SK-N-SH (cell line): Measurements from ENCODE around the gene VPS16. TPM values are rescaled to one million over a fixed set of nuclear protein-coding genes. Genes with fewer than 3 reads are reported as not detected.

Experiments used
- CTCF ChIA-PET: fragments of 300-600, 350-600 bp; formaldehyde crosslinking; extraction: SDS; loops from one replicate; lab custom pipeline; 2021; lab: Yijun Ruan, JAX
- POLR2A ChIA-PET: fragments of 350-600 bp; sonication (Branson Sonifier 250); formaldehyde crosslinking; extraction: SDS; loops from one replicate; lab custom pipeline; 2020; ENCODE audit warnings: antibody characterized with exemption, inconsistent platforms; lab: Yijun Ruan, JAX
- DNase-seq: peaks from one replicate; pipeline ENCODE4 v3.0.0; 2012
- H2AFZ ChIP-seq: fragments of 200-600 bp; sonication (generic); 2 replicates; pipeline ENCODE4 v1.8.1; 2016; ENCODE audit warnings: antibody characterized with exemption, mild to moderate bottlenecking, low read depth
- H3F3A ChIP-seq: fragments of 200-600 bp; sonication (generic); replicated peaks from 2 replicates; pipeline ENCODE3; 2016; ENCODE audit warnings: antibody characterized with exemption, mild to moderate bottlenecking; ENCODE audit not compliant: insufficient read depth
- H3K27ac ChIP-seq, 2 experiments: fragments of 200-500 bp in 1 of 2; fragments of 200-600 bp in 1 of 2; sonication (Bioruptor generic) in 1 of 2; sonication (generic), shearing (Covaris generic) in 1 of 2; 2 replicates each; pipeline versions ENCODE4 v1.5.1 to v1.6.1; 2014 to 2016; ENCODE audit warnings: low read depth in 2 of 2, inconsistent platforms in 1 of 2, low read length in 1 of 2, mild to moderate bottlenecking in 1 of 2, mixed read lengths in 1 of 2
- H3K27me3 ChIP-seq: fragments of 200-600 bp; sonication (generic), shearing (Covaris generic); 2 replicates; pipeline ENCODE4 v1.6.1; 2016; ENCODE audit warnings: mixed run types; ENCODE audit not compliant: insufficient read depth
- H3K36me3 ChIP-seq, 2 experiments: fragments of 200-500 bp in 1 of 2; fragments of 200-600 bp in 1 of 2; sonication (Bioruptor generic) in 1 of 2; sonication (generic) in 1 of 2; replicated peaks in 1 of 2; 2 replicates each; pipeline versions ENCODE3 to v1.5.1; 2014 to 2016; ENCODE audit warnings: low read length in 1 of 2, mild to moderate bottlenecking in 1 of 2; ENCODE audit not compliant: insufficient read depth in 2 of 2, control insufficient read depth in 1 of 2
- H3K4me1 ChIP-seq, 2 experiments: fragments of 200-500 bp in 1 of 2; fragments of 200-600 bp in 1 of 2; sonication (Bioruptor generic) in 1 of 2; sonication (generic), shearing (Covaris generic) in 1 of 2; 2 replicates each; pipeline versions ENCODE4 v1.5.1 to v1.6.1; 2014 to 2016; ENCODE audit warnings: low read depth in 1 of 2, low read length in 1 of 2, mixed run types in 1 of 2; ENCODE audit not compliant: insufficient read depth in 2 of 2, control insufficient read depth in 1 of 2
- H3K4me2 ChIP-seq: fragments of 200-600 bp; sonication (generic), shearing (Covaris generic); 2 replicates; pipeline ENCODE4 v1.6.1; 2017; ENCODE audit warnings: mixed run types
- H3K4me3 ChIP-seq, 2 experiments: fragments of 200-500 bp in 1 of 2; fragments of 200-600 bp in 1 of 2; sonication (Bioruptor generic) in 1 of 2; sonication (generic), shearing (Covaris generic) in 1 of 2; 2 replicates each; pipeline versions ENCODE4 v1.5.1 to v1.8.1; 2014 to 2016; ENCODE audit warnings: low read depth in 2 of 2, inconsistent platforms in 1 of 2, low read length in 1 of 2, mild to moderate bottlenecking in 1 of 2, mixed read lengths in 1 of 2, moderate library complexity in 1 of 2
- H3K79me2 ChIP-seq: fragments of 200-600 bp; sonication (generic); 2 replicates; pipeline ENCODE4 v1.8.1; 2017; ENCODE audit warnings: mild to moderate bottlenecking; ENCODE audit not compliant: insufficient read depth
- H3K9ac ChIP-seq: fragments of 200-600 bp; sonication (generic); 2 replicates; pipeline ENCODE4 v1.6.1; 2017; ENCODE audit warnings: mixed run types
- H3K9me2 ChIP-seq: fragments of 200-600 bp; sonication (generic); 2 replicates; pipeline ENCODE4 v1.6.1; 2017; ENCODE audit warnings: mixed run types
- H3K9me3 ChIP-seq: fragments of 200-600 bp; sonication (generic); 2 replicates; pipeline ENCODE4 v1.6.1; 2017; ENCODE audit warnings: mixed run types, mild to moderate bottlenecking, moderate library complexity
- H4K20me1 ChIP-seq: fragments of 200-600 bp; sonication (generic); 2 replicates; pipeline ENCODE4 v1.6.1; 2017; ENCODE audit warnings: mild to moderate bottlenecking, mixed run types; ENCODE audit not compliant: insufficient read depth
- CHD2 ChIP-seq: fragments of 150-350 bp; IDR thresholded peaks from 2 replicates; pipeline ENCODE4 v1.6.1; 2018; ENCODE audit warnings: low read length; ENCODE audit not compliant: partially characterized antibody
- ELF1 ChIP-seq: IDR thresholded peaks from 2 replicates; pipeline ENCODE4 v1.4.0; 2012
- EP300 ChIP-seq, 2 experiments: IDR thresholded peaks; 2 replicates each; pipeline versions ENCODE4 v1.4.0 to v1.6.1; 2012; ENCODE audit warnings: borderline replicate concordance in 1 of 2, low read depth in 1 of 2, low read length in 1 of 2
- EZH2phosphoT487 ChIP-seq: fragments of 200-600 bp; sonication (generic); IDR thresholded peaks from 2 replicates; pipeline ENCODE4 v1.6.1; 2017; ENCODE audit warnings: low read depth, mixed run types, mild to moderate bottlenecking, antibody characterized with exemption, moderate library complexity, borderline replicate concordance
- FOXJ3 ChIP-seq: sonication (generic); formaldehyde crosslinking; IDR thresholded peaks from 2 replicates; pipeline ENCODE4 v1.5.1; 2020; ENCODE audit warnings: mild to moderate bottlenecking, missing genetic modification reagents
- GABPA ChIP-seq: IDR thresholded peaks from 2 replicates; pipeline ENCODE4 v1.4.0; 2012; ENCODE audit warnings: low read depth, mild to moderate bottlenecking
- MEF2A ChIP-seq: IDR thresholded peaks from 2 replicates; pipeline ENCODE4 v1.4.0; 2012; ENCODE audit warnings: low read depth, borderline replicate concordance
- MXI1 ChIP-seq: IDR thresholded peaks from 2 replicates; pipeline ENCODE4 v1.6.1; 2012; ENCODE audit warnings: mild to moderate bottlenecking, low read depth, low read length, improper control_type of control experiment
- NRF1 ChIP-seq: IDR thresholded peaks from 2 replicates; pipeline ENCODE4 v1.6.1; 2012; ENCODE audit warnings: low read depth, mild to moderate bottlenecking, low read length
- POLR2AphosphoS5 ChIP-seq: IDR thresholded peaks from 2 replicates; pipeline ENCODE4 v1.6.1; 2012; ENCODE audit warnings: low read depth, low read length
- RAD21 ChIP-seq: IDR thresholded peaks from 2 replicates; pipeline ENCODE4 v1.6.1; 2012; ENCODE audit warnings: mild to moderate bottlenecking, low read length
- SIN3A ChIP-seq: IDR thresholded peaks from 2 replicates; pipeline ENCODE4 v1.6.1; 2012; ENCODE audit warnings: low read depth, mild to moderate bottlenecking, low read length, moderate library complexity, borderline replicate concordance
- SMC3 ChIP-seq: IDR thresholded peaks from 2 replicates; pipeline ENCODE4 v1.6.1; 2012; ENCODE audit warnings: low read depth, low read length, improper control_type of control experiment
- TAF1 ChIP-seq: IDR thresholded peaks from 2 replicates; pipeline ENCODE4 v1.6.1; 2012; ENCODE audit warnings: low read depth, mild to moderate bottlenecking, low read length, moderate library complexity, borderline replicate concordance
- TCF12 ChIP-seq: IDR thresholded peaks from 2 replicates; pipeline ENCODE4 v1.4.0; 2012
- TEAD4 ChIP-seq: IDR thresholded peaks from 2 replicates; pipeline ENCODE4 v1.4.0; 2012; ENCODE audit warnings: mild to moderate bottlenecking, borderline replicate concordance; ENCODE audit not compliant: insufficient read depth
- WGBS: methylation state at CpG from one replicate; pipeline ENCODE4 v1.1.6; 2017; ENCODE audit warnings: low lambda C conversion rate; 5-methylcytosine and 5-hydroxymethylcytosine counted together
- polyA plus RNA-seq, 3 experiments: library from polyadenylated mRNA; depleted of rRNA; stranded (reverse); fragments of >200 nt; gene quantifications; 2 replicates each; pipeline ENCODE4 v1.2.3, GENCODE V29; 2012
- TF ChIP-seq, protein P1 (sequence below): fragments of 150-350 bp; IDR thresholded peaks from 2 replicates; pipeline ENCODE4 v1.6.1; 2017; ENCODE audit warnings: antibody characterized with exemption, low read length, low read depth, borderline replicate concordance
- TF ChIP-seq, protein P2 (sequence below): fragments of 200-600 bp; sonication (generic); IDR thresholded peaks from 2 replicates; pipeline ENCODE4 v1.6.1; 2017; ENCODE audit warnings: antibody characterized with exemption, mild to moderate bottlenecking, moderate library complexity
- TF ChIP-seq, protein P3 (sequence below): IDR thresholded peaks from 2 replicates; pipeline ENCODE4 v1.6.1; 2012; ENCODE audit warnings: mild to moderate bottlenecking, low read depth, low read length, moderate library complexity
- TF ChIP-seq, protein P4 (sequence below): IDR thresholded peaks from 2 replicates; pipeline ENCODE4 v1.4.0; 2012; ENCODE audit warnings: low read depth

The VPS16 gene
- polyA plus RNA-seq, 1 of the 3 experiments (the other 2 are of a cell fraction), result 62.0 TPM

DNA sequence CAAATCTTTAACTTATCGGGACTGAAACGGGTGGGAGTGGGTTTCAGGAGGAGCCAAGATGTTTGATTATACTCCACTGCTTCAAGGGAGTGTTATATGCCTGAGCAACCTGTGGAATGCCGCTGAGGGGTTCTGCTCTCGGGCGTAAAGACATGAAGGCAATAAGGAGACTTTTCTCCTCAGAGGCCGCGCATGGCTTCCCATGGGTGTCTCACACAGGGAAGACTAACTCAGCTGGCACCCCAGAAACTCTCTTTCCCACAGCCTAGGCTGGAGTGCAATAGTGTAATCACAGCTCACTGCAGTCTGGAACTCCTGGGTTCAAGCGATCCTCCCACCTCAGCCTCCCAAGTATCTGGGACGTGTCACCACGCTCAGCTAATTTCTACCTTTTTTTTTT, 30.9 kb upstream of the VPS16 start:
- no peaks in the 10 kb centered on the region for H3K9me2 ChIP-seq
- no peaks in the 10 kb centered on the region for H3K79me2 ChIP-seq
- no peak overlapping the region for H2AFZ ChIP-seq
- H3F3A ChIP-seq, result peaks cover 4% of the 10 kb centered on the region
- H3K9me3 ChIP-seq, result peaks cover 11% of the 10 kb centered on the region
- DNase-seq, result no peak
- H3K4me2 ChIP-seq, result no peak overlapping the region
- no peak overlapping the region for H3K4me3 ChIP-seq
- 83% methylated on average over 10 of the region's 10 CpGs for WGBS
- H3K9ac ChIP-seq, result no peak overlapping the region
- H3K36me3 ChIP-seq, result no peaks in the 10 kb centered on the region
- H3K27me3 ChIP-seq, result no peaks in the 10 kb centered on the region
- no peak for TF ChIP-seq ELF1
- no peak for TF ChIP-seq MEF2A
- no peak for TF ChIP-seq POLR2AphosphoS5
- TF ChIP-seq, protein P1, sequence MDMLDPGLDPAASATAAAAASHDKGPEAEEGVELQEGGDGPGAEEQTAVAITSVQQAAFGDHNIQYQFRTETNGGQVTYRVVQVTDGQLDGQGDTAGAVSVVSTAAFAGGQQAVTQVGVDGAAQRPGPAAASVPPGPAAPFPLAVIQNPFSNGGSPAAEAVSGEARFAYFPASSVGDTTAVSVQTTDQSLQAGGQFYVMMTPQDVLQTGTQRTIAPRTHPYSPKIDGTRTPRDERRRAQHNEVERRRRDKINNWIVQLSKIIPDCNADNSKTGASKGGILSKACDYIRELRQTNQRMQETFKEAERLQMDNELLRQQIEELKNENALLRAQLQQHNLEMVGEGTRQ, result no peak
- no peak for TF ChIP-seq TCF12
- TF ChIP-seq GABPA, result no peak
- TF ChIP-seq EZH2phosphoT487, result no peak
- TF ChIP-seq, protein P2, sequence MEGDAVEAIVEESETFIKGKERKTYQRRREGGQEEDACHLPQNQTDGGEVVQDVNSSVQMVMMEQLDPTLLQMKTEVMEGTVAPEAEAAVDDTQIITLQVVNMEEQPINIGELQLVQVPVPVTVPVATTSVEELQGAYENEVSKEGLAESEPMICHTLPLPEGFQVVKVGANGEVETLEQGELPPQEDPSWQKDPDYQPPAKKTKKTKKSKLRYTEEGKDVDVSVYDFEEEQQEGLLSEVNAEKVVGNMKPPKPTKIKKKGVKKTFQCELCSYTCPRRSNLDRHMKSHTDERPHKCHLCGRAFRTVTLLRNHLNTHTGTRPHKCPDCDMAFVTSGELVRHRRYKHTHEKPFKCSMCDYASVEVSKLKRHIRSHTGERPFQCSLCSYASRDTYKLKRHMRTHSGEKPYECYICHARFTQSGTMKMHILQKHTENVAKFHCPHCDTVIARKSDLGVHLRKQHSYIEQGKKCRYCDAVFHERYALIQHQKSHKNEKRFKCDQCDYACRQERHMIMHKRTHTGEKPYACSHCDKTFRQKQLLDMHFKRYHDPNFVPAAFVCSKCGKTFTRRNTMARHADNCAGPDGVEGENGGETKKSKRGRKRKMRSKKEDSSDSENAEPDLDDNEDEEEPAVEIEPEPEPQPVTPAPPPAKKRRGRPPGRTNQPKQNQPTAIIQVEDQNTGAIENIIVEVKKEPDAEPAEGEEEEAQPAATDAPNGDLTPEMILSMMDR, result no peak
- no peak for TF ChIP-seq SMC3
- no peak for TF ChIP-seq MXI1
- no peak for TF ChIP-seq CHD2
- TF ChIP-seq, protein P3, sequence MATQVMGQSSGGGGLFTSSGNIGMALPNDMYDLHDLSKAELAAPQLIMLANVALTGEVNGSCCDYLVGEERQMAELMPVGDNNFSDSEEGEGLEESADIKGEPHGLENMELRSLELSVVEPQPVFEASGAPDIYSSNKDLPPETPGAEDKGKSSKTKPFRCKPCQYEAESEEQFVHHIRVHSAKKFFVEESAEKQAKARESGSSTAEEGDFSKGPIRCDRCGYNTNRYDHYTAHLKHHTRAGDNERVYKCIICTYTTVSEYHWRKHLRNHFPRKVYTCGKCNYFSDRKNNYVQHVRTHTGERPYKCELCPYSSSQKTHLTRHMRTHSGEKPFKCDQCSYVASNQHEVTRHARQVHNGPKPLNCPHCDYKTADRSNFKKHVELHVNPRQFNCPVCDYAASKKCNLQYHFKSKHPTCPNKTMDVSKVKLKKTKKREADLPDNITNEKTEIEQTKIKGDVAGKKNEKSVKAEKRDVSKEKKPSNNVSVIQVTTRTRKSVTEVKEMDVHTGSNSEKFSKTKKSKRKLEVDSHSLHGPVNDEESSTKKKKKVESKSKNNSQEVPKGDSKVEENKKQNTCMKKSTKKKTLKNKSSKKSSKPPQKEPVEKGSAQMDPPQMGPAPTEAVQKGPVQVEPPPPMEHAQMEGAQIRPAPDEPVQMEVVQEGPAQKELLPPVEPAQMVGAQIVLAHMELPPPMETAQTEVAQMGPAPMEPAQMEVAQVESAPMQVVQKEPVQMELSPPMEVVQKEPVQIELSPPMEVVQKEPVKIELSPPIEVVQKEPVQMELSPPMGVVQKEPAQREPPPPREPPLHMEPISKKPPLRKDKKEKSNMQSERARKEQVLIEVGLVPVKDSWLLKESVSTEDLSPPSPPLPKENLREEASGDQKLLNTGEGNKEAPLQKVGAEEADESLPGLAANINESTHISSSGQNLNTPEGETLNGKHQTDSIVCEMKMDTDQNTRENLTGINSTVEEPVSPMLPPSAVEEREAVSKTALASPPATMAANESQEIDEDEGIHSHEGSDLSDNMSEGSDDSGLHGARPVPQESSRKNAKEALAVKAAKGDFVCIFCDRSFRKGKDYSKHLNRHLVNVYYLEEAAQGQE, result no peak
- TF ChIP-seq, protein P4, sequence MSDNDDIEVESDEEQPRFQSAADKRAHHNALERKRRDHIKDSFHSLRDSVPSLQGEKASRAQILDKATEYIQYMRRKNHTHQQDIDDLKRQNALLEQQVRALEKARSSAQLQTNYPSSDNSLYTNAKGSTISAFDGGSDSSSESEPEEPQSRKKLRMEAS, result no peak
- TF ChIP-seq TEAD4, result no peak
- no peak for TF ChIP-seq SIN3A
- TF ChIP-seq NRF1, result no peak
- no peak for TF ChIP-seq FOXJ3 (CRISPR knock-in tag)
- no peak for TF ChIP-seq RAD21
- TF ChIP-seq EP300 (IDR thresholded peaks at IDR 0.05; ENCODE audit: borderline replicate concordance in 1 of 2, low read depth in 1 of 2, low read length in 1 of 2), result no peak
- TF ChIP-seq TAF1, result no peak
- peaks cover 5 to 9% of the 10 kb centered on the region in 2 experiments; a peak in 2 of 4 replicates for H3K4me1 ChIP-seq
- POLR2A ChIA-PET, result no interaction called here
- no peak overlapping the region for H3K27ac ChIP-seq
- no peaks in the 10 kb centered on the region for H4K20me1 ChIP-seq
- CTCF ChIA-PET, result no interaction called here
